Psoas muscle (tissue), 8 donors: ENCODE data around the gene PRPF6. TPM values are rescaled to one million over a fixed set of nuclear protein-coding genes. Genes with fewer than 3 reads are reported as not detected.

ENCODE experiments used
- ATAC-seq, 4 donors: fragments of 200-7000 bp; cut with Tn5 transposase; one replicate each; pipeline ENCODE4 v1.9.1; 2020; ENCODE audit warnings: moderate library complexity in 3 of 4, mild to moderate bottlenecking in 2 of 4
- DNase-seq, 2 donors: peaks; one replicate each; pipeline ENCODE4 v3.0.0-alpha.2; 2020
- H3K27ac ChIP-seq: fragments of 200-600 bp; one replicate; pipeline ENCODE4 v1.8.0; 2022
- H3K27me3 ChIP-seq, 3 donors: fragments of 200-600 bp in 1 of 3; one replicate each; pipeline versions ENCODE4 v1.6.1 to v1.8.0; 2013 to 2022; ENCODE audit warnings: low read length in 2 of 3, mild to moderate bottlenecking in 2 of 3, moderate library complexity in 1 of 3; ENCODE audit not compliant: insufficient read depth in 3 of 3
- H3K36me3 ChIP-seq, 2 donors: fragments of 200-600 bp in 1 of 2; one replicate each; pipeline versions ENCODE4 v1.6.1 to v1.8.0; 2013 to 2022; ENCODE audit warnings: low read depth in 1 of 2, mild to moderate bottlenecking in 1 of 2, moderate library complexity in 1 of 2; ENCODE audit not compliant: insufficient read depth in 1 of 2
- H3K4me1 ChIP-seq: fragments of 200-600 bp; one replicate; pipeline ENCODE4 v1.8.0; 2022
- H3K4me3 ChIP-seq: fragments of 200-600 bp; one replicate; pipeline ENCODE4 v1.8.0; 2022; ENCODE audit warnings: mild to moderate bottlenecking
- H3K9me3 ChIP-seq: fragments of 200-600 bp; one replicate; pipeline ENCODE4 v1.8.0; 2022
- CTCF ChIP-seq: fragments of 200-600 bp; IDR thresholded peaks from one replicate; pipeline ENCODE4 v1.8.0; 2022; ENCODE audit warnings: antibody characterized with exemption
- WGBS, 3 donors: extraction: QIAGEN DNeasy Blood & Tissue Kit; methylation state at CpG; one replicate each; pipeline versions ENCODE4 v1.1.6 to v1.1.7; 2013; 5-methylcytosine and 5-hydroxymethylcytosine counted together
- intact Hi-C, 2 donors: fragments of 100-400 bp; cut with DNase I; formaldehyde crosslinking; loops; one replicate each; pipeline versions ENCODE4 v1.11.0 to v1.14.2; 2022
- polyA plus RNA-seq, 3 donors: library from polyadenylated mRNA; stranded (reverse); fragments of 200-250 nt; gene quantifications; one replicate each; pipeline ENCODE4 v1.2.3, GENCODE V29; 2013
- total RNA-seq, 4 donors: library from RNA; stranded (reverse); fragmentation: NEBNext Ultra II Directional in 2 of 4; extraction: Animal tissue kit (Norgen Biotek cat#: 25700) in 2 of 4; gene quantifications; one replicate each; pipeline versions ENCODE4 v1.2.1 to v1.2.4, GENCODE V29; 2021 to 2023
- donor health status: healthy with polysubstance abuse.
- donor health status: DM: no; HTN: no; CAD: no; lungs with moderate emphysema.
- donor health status: Bipolar disorder and iron deficiency.
- donor health status: healthy.
- donor health status: DM: yes; HTN: yes; CAD: no.
- donor health status: DM: no; HTN: no; CAD: no.
- donor health status: DM: no; HTN: no; CAD: no.
- donor health status: DM: yes; HTN: yes; CAD: no.

PRPF6 gene
- total and polyA plus RNA-seq, 7 donors = 38.8 to 75.4 (median 56.8) TPM

- peaks cover 0 to 3% (median 0%) of the 10 kb centered on the region in 3 donors for H3K27me3 ChIP-seq
- intact Hi-C loops = loop anchor here in 1 of 2 donors (2.0 kb wide), 1 partner anchor 78 kb away; no protein-coding TSS in a partner anchor
- ATAC-seq = peak; percentile 33 to 57 (median 37)
- no peak for DNase-seq
- H3K4me1 ChIP-seq = peaks cover 18% of the 10 kb centered on the region
- H3K27ac ChIP-seq = peak overlapping the region; percentile 89
- no peak for TF ChIP-seq CTCF
- no peaks in the 10 kb centered on the region for H3K9me3 ChIP-seq
- 75 to 78% (median 78%) methylated on average over 15 of the region's 15 CpGs for whole genome bisulfite sequencing, 3 donors
- H3K36me3 ChIP-seq = peaks cover 2 to 26% of the 10 kb centered on the region in 2 donors
- peak overlapping the region; percentile 99 for H3K4me3 ChIP-seq
These were observed 571 bp upstream of the PRPF6 start for GRCh38 chr20:63980317-63980805.

GRCh38 chr20:63982937-63983336, 2.0 kb downstream of the PRPF6 start:
- H3K4me1 ChIP-seq = peaks cover 18% of the 10 kb centered on the region
- no peaks in the 10 kb centered on the region for H3K9me3 ChIP-seq
- intact Hi-C loops = no loop called here
- ATAC-seq (no peak), DNase-seq (no peak)
- TF ChIP-seq CTCF = no peak
- H3K36me3 ChIP-seq = peaks cover 2 to 52% of the 10 kb centered on the region in 2 donors
- H3K27me3 ChIP-seq = peaks cover 0 to 3% (median 0%) of the 10 kb centered on the region in 3 donors
- no peak overlapping the region for H3K4me3 ChIP-seq
- WGBS, 3 donors = 83 to 88% (median 85%) methylated on average over 14 of the region's 14 CpGs
- no peak overlapping the region for H3K27ac ChIP-seq

- intact Hi-C loops = no loop called here
- peaks cover 5% of the 10 kb centered on the region for H3K4me1 ChIP-seq
- no peak for ATAC-seq
- DNase-seq = no peak
- H3K27me3 ChIP-seq = no peaks in the 10 kb centered on the region
- peaks cover 9 to 98% of the 10 kb centered on the region in 2 donors for H3K36me3 ChIP-seq
- no peak overlapping the region for H3K4me3 ChIP-seq
- no peak for TF ChIP-seq CTCF
- 90 to 93% (median 93%) methylated on average over 12 of the region's 12 CpGs for WGBS, 3 donors
- peak overlapping the region; percentile 41 for H3K27ac ChIP-seq
- no peaks in the 10 kb centered on the region for H3K9me3 ChIP-seq
These were observed 20.0 kb downstream of the PRPF6 start for GRCh38 chr20:64000906-64001305.

- Histone ChIP-seq H3K36me3 (peaks cover 4 to 92% of the 10 kb centered on the region in 2 donors), H3K27ac (peak overlapping the region; percentile 41)
These were observed 20.7 kb downstream of the PRPF6 start for GRCh38 chr20:64001607-64002011.

More at GRCh38 chr20:64001607-64002011, 20.7 kb downstream of the PRPF6 start:
- TF ChIP-seq CTCF = no peak
- DNase-seq = no peak
- Histone ChIP-seq H3K4me3 (no peak overlapping the region), H3K4me1 (peaks cover 5% of the 10 kb centered on the region), H3K27me3 (no peaks in the 10 kb centered on the region), H3K9me3 (no peaks in the 10 kb centered on the region)
- peak; percentile 21 to 75 (median 58) for ATAC-seq
- intact Hi-C loops = no loop called here
- 32 to 50% (median 35%) methylated on average over 11 of the region's 11 CpGs for WGBS, 3 donors
